Upper lobe of right lung (tissue), 1 donor: ENCODE measurements around the gene RARA. TPM values are rescaled to one million over a fixed set of nuclear protein-coding genes. Genes with fewer than 3 reads are reported as not detected.
A peak's percentile ranks its signal among the peaks of the same experiment; 100 is the strongest.
"Not testable (repeated sequence)": the region's sequence is repeated elsewhere in the genome, so short reads cannot be mapped to it uniquely, and the experiment has no call there.

ENCODE experiments used
- ATAC-seq: fragments of 200-7000 bp; cut with Tn5 transposase; one replicate; pipeline ENCODE4 v1.9.1; 2020; ENCODE audit warnings: mild to moderate bottlenecking, moderate library complexity
- DNase-seq: peaks from one replicate; pipeline ENCODE4 v3.0.0-alpha.2; 2020
- H3K27ac ChIP-seq: fragments of 200-600 bp; one replicate; pipeline ENCODE4 v1.8.0; 2022
- H3K27me3 ChIP-seq: fragments of 200-600 bp; one replicate; pipeline ENCODE4 v1.8.0; 2022; ENCODE audit warnings: mild to moderate bottlenecking
- H3K36me3 ChIP-seq: fragments of 200-600 bp; one replicate; pipeline ENCODE4 v1.8.0; 2022
- H3K4me1 ChIP-seq: fragments of 200-600 bp; one replicate; pipeline ENCODE4 v1.8.0; 2022
- H3K4me3 ChIP-seq: fragments of 200-600 bp; one replicate; pipeline ENCODE4 v1.8.0; 2022; ENCODE audit warnings: mild to moderate bottlenecking
- H3K9me3 ChIP-seq: fragments of 200-600 bp; one replicate; pipeline ENCODE4 v1.8.0; 2022
- CTCF ChIP-seq: fragments of 200-600 bp; IDR thresholded peaks from one replicate; pipeline ENCODE4 v1.8.0; 2022; ENCODE audit warnings: antibody characterized with exemption
- intact Hi-C: fragments of 100-400 bp; cut with DNase I; formaldehyde crosslinking; loops from one replicate; pipeline ENCODE4 v1.11.0; 2022
- total RNA-seq: library from RNA; stranded (reverse); fragmentation: NEBNext Ultra II Directional; extraction: Animal tissue kit (Norgen Biotek cat#: 25700); gene quantifications from one replicate; pipeline ENCODE4 v1.2.1, GENCODE V29; 2021
- donor health status: DM: no; HTN: yes; CAD: no; lungs with severe emphysema.

The RARA gene
- total RNA-seq, 1 donor from 2014 or later: 69.7 TPM

GRCh38 chr17:40371261-40371929 lies 62.4 kb downstream of the RARA start:
- peak; percentile 31 for ATAC-seq

GRCh38 chr17:40372031-40372430 lies 63.1 kb downstream of the RARA start:
- TF ChIP-seq CTCF: no peak
- H3K4me1 ChIP-seq: no peaks in the 10 kb centered on the region
- no peaks in the 10 kb centered on the region for H3K27me3 ChIP-seq
- H3K36me3 ChIP-seq: no peaks in the 10 kb centered on the region
- no peaks in the 10 kb centered on the region for H3K9me3 ChIP-seq
- H3K27ac ChIP-seq: no peak overlapping the region
- H3K4me3 ChIP-seq: no peak overlapping the region
- no peak for ATAC-seq
- intact Hi-C loops: no loop called here
- peak; percentile 34 for DNase-seq

More at GRCh38 chr17:40371261-40371929, 62.4 kb downstream of the RARA start:
- no peaks in the 10 kb centered on the region for H3K27me3 ChIP-seq
- no peaks in the 10 kb centered on the region for H3K9me3 ChIP-seq
- intact Hi-C loops: no loop called here
- H3K36me3 ChIP-seq: no peaks in the 10 kb centered on the region
- H3K27ac ChIP-seq: no peak overlapping the region
- TF ChIP-seq CTCF: no peak
- DNase-seq: peak; percentile 37
- no peaks in the 10 kb centered on the region for H3K4me1 ChIP-seq
- no peak overlapping the region for H3K4me3 ChIP-seq

GRCh38 chr17:40372644-40373043 lies 63.7 kb downstream of the RARA start:
- H3K27ac ChIP-seq, H3K27me3 ChIP-seq, H3K9me3 ChIP-seq, ATAC-seq, H3K4me3 ChIP-seq, DNase-seq, H3K36me3 ChIP-seq, intact Hi-C loops, H3K4me1 ChIP-seq: not testable (repeated sequence)

GRCh38 chr17:40373324-40373723 lies 64.3 kb downstream of the RARA start:
- intact Hi-C loops: no loop called here
- Histone ChIP-seq H3K9me3 (no peaks in the 10 kb centered on the region), H3K4me1 (no peaks in the 10 kb centered on the region), H3K4me3 (no peak overlapping the region), H3K27me3 (no peaks in the 10 kb centered on the region), H3K27ac (no peak overlapping the region), H3K36me3 (no peaks in the 10 kb centered on the region)
- peak; percentile 63 for ATAC-seq
- TF ChIP-seq CTCF: no peak
- DNase-seq: no peak

- ATAC-seq: no peak
- Histone ChIP-seq H3K36me3 (no peaks in the 10 kb centered on the region), H3K9me3 (no peaks in the 10 kb centered on the region), H3K4me1 (no peaks in the 10 kb centered on the region), H3K4me3 (no peak overlapping the region), H3K27me3 (no peaks in the 10 kb centered on the region), H3K27ac (no peak overlapping the region)
- DNase-seq: no peak
- intact Hi-C loops: no loop called here
- TF ChIP-seq CTCF: no peak
Measured at GRCh38 chr17:40373999-40374398, 65.0 kb downstream of the RARA start.

- no peak for ATAC-seq
- no peak overlapping the region for H3K27ac ChIP-seq
- TF ChIP-seq CTCF: no peak
- H3K36me3 ChIP-seq: no peaks in the 10 kb centered on the region
- intact Hi-C loops: no loop called here
- no peak overlapping the region for H3K4me3 ChIP-seq
- H3K4me1 ChIP-seq: no peaks in the 10 kb centered on the region
- H3K27me3 ChIP-seq: no peaks in the 10 kb centered on the region
- peak; percentile 37 for DNase-seq
- no peaks in the 10 kb centered on the region for H3K9me3 ChIP-seq
Measured at GRCh38 chr17:40374821-40375498, 66.0 kb downstream of the RARA start.

GRCh38 chr17:40375786-40376185 lies 66.8 kb downstream of the RARA start:
- intact Hi-C loops, ATAC-seq, H3K4me3 ChIP-seq, H3K9me3 ChIP-seq, H3K27me3 ChIP-seq, H3K4me1 ChIP-seq, H3K36me3 ChIP-seq, H3K27ac ChIP-seq: not testable (repeated sequence)
- DNase-seq: peak; percentile 52

- H3K27me3 ChIP-seq, H3K36me3 ChIP-seq, H3K9me3 ChIP-seq, H3K4me1 ChIP-seq, H3K4me3 ChIP-seq, ATAC-seq, intact Hi-C loops, H3K27ac ChIP-seq, DNase-seq: not testable (repeated sequence)
Measured at GRCh38 chr17:40376541-40376940, 67.6 kb downstream of the RARA start.
